ENCODE data around the gene NDUFC2.
"Not testable (repeated sequence)": the region's sequence is repeated elsewhere in the genome, so short reads cannot be mapped to it uniquely, and the experiment has no call there.

Gene NDUFC2

DNA sequence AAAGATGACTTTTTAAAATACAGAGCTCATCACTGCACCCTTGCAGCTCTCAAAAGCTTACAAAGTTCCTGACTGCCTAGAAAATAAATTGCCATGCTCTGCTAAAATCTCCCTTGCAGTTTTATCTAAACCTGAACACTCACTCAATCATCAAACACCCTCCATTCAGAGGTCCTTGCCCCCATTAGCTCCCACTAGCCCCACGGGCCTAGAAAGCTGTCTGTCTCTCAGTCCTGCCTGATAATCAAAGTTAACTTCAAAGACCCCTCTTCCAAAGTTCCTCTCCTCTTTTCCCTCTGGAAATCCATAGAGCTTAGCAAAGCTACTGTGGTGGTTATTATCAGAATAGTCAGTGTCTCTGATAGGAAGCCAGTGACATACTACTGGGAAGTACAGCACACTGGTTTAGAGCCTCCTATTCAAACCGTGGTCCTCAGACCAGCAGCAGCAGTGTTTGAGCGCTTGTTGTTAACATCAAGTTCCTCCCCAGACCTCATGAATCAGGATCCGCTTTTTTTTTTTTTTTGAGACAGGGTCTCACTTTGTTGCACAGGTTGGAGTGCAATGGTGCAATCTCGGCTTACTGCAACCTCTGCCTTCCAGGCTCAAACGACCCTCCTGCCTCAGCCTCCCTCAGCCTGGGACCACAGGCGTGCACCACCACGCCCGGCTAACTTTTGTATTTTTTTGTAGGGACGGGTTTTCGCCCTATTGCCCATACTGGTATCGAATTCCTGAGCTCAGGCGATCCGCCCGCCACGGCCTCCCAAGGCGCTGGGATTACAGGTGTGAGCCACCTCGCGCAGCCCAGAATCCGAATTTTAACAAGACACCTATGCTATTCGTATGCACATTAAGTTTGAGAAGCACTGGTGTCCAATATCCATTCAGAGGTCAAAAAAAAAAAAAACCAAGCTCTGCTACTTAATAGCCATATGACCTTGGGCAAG lies 1.2 kb downstream of the NDUFC2 start:
- DNase-seq, result no peak

DNA sequence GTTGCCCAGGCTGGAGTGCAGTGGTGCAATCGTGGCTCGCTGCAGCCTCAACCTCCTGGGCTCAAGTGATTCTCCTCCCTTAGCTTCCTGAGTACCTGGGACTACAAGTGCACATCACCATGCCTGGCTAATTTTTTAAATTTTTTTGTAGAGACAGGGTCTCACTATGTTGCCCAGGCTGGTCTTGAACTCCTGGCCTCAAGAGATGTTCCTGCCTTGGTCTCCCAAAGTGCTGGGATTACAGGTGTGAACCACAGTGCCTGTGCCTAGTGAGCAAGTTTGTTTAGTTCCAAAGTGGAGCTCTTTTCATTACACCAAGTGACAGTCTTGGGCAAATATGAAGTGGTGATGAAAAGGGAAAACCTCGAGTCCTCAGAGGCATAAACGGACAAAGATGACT lies 2.1 kb downstream of the NDUFC2 start:
- DNase-seq, result not testable (repeated sequence)

DNA sequence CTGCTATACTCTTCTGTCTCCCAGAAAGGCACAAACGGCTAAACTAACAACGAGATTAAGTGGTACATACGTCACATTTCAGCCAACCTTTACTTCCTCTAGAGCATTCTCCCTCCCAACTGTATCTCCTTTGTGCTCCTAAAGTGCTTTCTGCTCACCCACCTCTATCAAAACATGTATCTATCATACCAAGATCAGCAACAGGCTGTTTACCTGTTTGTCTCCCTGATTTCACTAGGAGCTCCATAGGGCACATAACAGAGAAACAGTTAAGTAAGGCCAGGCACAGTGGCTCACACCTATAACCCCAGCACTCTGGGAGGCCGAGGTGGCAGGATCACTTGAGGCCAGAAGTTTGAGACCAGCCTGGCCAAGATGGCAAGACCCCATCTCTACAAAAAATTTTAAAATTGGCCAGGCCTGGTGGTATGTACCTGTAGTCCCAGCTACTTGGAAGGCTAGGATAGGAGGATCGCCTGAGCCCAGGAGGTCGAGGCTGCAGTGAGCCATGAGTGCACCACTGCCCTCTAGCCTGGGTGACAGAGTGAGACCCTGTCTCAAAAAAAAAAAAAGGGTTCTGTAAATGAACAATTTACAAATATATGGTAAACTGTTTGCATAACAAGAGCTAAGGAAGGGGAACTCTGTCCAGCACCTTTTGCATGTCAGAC lies 2.8 kb downstream of the NDUFC2 start:
- no peak for DNase-seq

DNA sequence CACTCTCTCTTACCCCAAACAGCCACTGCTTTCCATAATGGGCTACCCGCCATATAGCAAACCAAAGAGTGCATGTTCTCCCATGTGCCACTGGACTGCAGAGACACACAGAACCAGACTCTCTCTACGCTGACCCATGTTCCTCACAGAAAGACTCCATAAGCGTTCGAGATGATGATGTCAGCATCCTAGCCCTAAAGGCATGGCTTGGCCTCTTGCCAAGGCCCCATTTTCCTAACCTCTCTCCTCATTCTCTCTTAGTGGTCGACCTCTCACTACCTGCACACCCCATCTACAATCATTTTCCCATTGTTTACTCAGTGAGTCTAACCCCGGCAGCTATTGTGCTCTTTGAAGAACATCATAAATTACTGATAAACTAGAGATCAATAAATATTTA lies 4.9 kb downstream of the NDUFC2 start:
- DNase-seq, result no peak

DNA sequence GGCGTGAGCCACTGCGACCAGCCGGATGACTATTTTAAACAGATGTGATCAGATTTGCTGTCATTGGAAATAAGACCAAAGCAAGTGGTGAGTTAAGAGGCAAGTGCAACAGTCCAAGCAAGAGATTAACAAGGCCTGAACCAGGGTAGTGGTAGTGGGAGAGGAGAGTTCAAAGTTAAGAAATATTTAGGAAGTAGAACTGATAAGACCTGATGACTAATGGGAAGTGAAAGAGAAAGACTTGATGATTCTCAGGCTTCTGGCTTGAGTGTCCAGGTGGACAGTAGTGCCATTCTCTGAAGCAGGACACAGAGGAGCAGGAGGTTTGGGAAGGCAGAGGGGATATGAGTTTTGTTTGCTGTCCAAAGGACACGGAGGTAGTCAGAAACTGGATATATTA lies 7.2 kb downstream of the NDUFC2 start:
- no peak for DNase-seq

DNA sequence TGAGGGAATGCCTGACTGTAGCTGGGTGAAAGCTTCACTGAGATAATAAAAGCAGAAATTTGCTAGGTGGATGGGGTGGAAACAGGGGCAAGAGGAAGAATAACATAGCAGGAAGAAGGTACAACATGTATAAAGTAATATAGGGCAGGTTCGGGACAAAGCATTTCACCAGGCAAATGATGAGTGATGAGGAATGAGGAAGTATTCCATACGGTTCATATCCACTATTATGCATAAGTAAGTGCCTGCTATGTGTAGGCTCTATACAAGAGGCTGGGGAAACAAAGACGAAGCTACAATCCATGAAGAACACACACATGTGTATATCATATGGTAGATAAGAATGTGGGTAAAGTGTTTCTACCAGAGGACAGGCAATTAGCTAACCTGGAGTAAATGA lies 7.9 kb downstream of the NDUFC2 start:
- no peak for DNase-seq

DNA sequence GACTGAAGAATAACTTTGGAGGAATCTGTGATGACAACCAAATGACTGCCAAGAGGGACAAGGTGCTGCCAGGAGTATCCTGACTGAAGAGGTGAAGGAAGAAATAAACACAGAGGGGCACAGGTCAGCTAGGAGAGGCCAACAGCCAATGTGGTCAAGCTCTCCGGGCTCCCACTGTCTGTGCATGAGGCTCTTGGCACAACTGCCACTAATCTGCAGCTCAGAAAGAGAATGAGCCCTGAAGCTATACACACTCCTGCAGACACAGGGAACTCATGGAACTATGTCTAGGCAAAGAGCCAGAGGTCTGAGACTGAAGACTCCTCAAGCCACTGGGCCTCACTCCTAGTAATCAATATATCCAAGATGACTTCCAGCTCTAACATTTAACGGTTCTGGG lies 9.0 kb downstream of the NDUFC2 start:
- DNase-seq, result no peak

DNA sequence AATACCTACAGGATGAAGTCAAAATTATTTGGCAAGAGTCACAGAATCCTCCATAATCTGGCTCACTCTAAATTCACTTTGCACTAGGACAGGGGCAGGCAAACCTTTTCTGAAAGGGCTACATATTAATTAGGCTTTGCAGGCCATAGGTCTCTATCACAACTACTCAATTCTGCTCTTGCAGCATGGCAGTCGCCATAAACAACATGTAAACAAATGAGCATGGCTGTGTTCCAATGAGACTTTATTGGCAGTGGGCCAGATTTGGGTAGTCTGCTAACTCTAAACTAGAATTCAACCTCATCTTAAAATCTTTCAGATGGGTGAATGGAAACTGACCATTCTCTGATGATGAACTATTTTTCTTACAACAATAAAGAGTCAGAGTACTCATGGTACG lies 10.2 kb downstream of the NDUFC2 start:
- no peak for DNase-seq

DNA sequence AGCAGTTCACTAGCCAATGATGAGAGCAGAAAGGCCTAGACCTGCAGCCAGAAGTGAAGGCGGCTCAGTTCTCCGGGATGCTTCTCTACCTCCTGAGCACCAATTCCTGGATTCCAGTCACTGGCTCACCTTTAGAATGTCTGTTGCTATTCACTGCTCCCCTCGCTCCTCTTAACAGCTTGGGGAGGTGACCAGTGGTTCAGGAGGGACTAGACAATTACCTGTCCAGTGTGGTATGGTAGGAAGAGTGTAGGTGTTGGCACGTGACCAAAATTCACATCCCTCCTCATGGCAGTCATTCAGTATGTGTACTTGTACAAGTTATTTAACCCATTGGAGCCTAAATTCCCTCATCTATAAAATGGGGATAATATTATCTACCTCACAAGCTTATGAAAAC lies 12.0 kb downstream of the NDUFC2 start:
- no peak for DNase-seq

DNA sequence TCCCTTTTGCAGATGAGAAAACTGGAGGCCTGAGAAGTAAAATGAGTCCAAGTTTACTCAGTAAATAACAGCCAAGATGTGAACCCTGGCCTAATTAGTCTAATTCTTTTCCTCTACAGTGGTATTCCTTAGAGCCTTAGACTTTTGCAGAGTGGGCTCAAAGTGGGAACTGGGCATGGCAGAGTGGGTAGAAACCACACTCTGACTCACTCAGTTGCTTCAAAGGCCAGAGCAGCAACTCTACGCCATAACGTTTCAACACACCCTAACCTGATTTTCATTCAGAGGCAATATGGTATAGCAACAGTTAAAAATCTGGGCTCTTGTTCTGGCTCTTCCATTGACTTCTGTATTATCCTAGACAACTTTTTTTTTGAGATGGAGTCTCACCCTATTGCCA lies 13.2 kb downstream of the NDUFC2 start:
- DNase-seq, result no peak

DNA sequence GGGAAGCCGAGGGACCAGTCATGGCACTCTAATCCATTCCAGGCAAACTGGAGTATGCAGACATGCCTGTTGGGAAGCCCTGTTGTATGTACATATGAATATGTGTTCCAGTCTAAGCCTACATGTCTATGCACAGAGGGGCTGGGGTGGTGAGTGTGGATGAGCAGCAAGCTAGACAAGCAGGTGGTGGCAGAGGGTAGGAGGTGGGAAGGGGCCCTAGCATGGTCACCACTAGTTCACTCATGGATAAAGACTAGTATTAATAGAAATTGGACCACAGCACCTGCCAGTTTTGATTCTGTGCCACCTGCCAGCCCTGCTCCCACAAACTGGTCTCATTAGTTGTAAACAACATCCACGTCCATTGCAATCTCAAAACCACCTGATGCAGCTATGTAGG lies 14.5 kb downstream of the NDUFC2 start:
- no peak for DNase-seq

DNA sequence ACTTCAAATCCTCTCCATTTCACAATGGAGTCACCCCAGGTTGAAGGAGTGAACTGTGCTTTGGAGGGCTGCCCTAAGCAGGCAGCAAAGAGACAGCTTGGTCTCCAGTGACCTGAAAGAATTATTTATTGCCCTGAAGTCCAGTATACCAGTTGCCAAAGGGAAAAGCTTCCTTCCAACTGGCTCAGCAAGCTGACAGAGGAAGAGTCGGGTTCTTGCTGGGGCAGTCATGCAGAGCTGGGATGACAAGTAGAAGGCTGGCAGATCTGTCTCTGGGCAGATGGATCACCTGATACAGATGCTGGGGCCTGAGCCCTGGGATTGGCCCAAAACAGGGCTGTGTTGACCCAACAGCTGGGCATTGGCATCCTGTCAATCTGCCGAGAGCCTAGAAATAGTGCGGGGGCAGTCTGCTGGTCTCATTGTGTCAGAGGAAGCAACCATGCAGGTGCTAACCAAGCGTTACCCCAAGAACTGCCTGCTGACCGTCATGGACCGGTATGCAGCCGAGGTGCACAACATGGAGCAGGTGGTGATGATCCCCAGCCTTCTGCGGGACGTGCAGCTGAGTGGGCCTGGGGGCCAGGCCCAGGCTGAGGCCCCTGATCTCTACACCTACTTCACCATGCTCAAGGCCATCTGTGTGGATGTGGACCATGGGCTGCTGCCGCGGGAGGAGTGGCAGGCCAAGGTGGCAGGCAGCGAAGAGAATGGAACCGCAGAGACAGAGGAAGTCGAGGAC lies 16.1 kb downstream of the NDUFC2 start, which contains the start of gene THRSP:
THRSP (plus strand) TSS at position 422 of the 742 bp plus-strand sequence; CDS start at position 443, 21 bp downstream.
- DNase-seq, result no peak

DNA sequence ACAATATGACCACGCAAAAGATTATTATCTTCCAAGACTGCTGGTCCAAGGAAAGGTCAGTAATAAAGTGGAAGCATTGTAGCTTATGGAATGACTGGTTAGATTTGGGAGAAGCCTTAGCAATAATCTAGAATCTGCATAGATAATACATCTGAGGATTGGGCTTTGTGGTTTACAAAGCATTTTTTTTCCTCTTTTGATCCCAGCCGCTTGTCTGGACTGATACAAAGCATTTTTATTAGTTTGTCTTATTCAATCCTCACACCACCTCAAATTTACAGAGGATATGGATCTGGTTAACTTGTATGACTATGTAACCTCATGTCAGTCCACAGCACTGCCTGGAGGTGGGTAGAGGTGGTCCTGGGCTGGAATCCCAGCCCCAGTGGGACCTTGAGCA lies 17.0 kb downstream of the NDUFC2 start:
- no peak for DNase-seq

DNA sequence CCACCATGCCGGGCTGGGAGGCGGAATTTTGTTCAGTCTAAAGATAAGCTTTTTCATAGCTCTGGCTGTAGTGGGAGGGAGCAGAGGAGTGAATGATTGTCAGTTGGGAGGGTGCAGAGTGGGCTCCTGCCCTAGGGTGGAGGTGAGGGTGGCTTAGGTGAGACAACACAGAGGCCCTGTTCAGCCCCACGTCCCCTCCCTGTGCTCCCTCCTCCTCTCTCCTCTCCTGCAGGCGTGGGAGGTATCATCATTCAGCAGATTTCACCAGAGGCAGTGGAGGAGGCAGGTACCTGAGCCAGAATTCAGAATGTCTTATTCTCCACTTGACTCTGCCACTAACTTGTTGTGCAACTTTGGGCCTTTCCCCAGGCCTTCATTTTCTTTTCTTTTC lies 17.7 kb downstream of the NDUFC2 start:
- no peak for DNase-seq

DNA sequence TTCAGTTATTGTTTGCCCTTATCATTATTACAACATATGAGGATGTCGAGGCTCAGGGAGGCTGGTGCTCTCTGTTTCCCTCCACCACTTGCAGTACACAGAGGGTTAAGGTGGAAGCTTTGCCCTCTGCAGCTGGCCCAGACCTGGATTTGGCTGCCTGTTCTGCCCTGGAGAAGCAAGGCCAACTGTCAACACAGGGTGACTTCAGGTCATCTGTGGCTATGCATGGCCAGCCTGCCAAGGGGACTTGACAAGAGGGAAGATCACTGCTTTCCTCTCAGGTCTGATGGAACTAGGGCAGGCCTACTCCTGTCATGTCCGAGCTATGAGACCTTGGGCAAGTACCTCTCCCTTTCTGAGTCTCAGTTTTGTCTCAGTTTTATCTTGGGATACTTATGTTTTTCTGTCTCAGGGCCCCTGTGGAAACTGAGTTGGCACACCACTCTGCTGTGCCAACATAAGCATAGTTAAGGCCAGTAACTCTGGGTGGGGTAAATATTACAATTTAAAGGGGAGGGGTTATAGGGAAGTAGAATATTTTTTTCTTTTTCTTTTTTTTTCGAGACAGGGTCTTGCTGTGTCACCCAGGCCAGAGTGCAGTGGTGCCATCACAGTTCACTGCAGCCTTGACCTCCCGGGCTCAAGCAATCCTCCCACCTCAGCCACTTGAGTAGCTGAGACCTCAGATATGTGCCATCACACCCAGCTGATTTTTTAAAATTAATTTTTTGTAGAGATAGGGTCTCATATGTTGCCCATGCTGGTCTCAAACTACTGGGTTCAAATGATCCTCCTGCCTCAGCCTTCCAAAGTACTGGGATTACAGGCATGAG lies 18.4 kb downstream of the NDUFC2 start:
- no peak for DNase-seq

DNA sequence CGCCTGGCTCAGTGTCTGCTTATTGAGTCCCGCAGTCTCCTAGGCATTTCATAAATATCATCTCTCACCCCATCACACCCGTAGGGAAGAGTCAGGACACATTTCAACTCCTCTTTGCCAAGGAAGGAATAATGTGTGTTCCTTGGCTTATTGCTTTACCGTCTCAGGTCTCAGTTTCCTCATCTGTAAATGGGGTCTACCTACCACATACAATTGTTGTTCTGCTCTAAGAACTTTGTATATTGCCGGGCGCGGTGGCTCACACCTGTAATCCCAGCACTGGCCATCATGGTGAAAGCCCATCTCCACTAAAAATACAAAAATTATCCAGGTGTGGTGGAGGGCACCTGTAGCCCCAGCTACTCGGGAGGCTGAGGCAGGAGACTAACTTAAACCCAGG lies 19.1 kb downstream of the NDUFC2 start:
- DNase-seq, result no peak

DNA sequence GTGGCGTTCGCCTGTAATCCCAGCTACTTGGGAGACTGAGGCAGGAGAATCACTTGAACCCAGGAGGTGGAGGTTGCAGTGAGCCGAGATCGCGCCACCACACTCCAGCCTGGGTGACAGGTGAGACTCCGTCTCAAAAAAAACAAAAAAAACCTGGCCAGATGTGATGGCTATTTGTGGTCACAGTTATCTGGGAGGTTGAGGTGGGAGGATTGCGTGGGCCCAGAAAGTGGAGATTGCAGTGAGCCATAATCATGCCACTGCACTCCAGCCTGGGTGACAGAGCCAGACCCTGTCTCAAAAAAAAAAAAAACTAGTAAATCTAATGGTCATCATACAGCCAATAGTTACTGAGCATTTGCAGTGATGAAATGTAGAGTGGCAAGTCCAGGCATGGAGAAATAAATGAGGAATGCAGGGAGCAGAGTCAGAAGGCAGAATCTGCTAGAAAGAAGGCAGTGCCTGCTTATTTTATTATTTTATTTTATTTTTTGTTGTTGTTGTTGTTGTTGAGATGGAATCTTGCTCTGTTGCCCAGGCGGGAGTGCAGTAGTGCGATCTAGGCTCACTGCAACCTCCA lies 19.8 kb downstream of the NDUFC2 start:
- DNase-seq, result not testable (repeated sequence)

DNA sequence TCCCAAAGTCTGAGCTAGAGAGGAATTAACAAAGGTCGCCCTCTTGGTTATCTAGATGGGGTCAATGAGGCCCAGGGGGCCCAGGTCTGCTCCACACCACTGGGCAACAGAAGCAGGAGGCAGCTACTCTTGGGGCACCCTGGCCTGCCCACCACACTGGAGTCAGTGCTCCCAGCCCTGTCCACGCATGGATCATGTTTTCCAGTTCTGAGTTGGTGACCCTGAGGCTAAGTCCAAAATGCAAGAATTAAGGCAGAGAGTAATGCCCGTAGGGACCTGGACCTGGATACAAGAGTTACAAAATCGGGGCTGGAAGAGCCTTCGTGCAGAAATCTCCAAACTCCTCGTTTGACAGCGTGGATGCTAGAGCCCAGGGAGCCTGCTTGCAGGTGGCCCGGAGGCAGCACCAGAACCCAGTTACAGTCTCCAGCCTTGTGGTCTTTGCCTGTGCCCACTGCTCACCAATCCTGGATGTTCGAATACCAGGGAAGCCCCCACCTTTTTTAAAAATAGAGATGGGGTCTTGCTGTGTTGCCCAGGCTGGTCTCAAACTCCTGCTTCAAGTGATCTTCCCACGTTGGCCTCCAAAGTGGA lies 22.1 kb downstream of the NDUFC2 start:
- no peak for DNase-seq

DNA sequence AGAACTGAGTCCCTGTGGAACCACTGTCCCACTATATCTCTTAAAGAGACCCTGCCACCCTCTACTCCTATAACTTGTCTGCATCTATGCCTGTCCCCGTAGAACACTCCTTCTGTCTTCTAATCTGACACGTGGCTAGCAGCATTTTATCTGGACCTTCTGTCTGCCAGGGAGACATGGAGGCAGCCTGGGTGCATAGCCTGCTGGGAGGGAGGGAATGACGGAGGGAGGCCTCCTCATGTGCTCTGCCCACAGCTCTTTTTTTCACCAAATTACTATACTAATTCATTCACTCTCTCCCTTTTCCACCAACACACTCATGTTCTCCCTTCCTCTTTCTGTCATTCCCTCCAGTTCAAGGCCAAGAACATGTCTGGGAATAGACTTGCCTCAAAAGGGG lies 23.6 kb downstream of the NDUFC2 start:
- no peak for DNase-seq

DNA sequence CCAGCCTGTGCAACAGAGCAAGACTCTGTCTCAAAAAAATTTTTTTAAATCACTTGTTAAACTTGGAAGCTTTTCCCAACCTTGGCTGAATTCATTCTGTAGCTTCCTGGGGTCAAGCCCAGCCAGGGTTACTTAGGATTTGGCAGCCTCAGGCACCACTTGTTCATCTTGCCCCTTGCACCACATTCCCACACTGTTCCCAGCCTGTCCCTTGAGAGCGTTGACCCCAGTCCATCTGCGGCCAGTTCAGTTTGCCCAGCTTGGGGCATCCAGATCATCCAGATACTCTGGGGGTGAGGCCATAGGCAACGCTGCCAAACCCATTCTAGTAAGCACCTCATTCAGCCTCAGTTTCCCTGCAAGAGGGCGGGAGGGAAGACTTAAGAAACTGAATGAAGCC lies 24.7 kb downstream of the NDUFC2 start:
- DNase-seq, result no peak

DNA sequence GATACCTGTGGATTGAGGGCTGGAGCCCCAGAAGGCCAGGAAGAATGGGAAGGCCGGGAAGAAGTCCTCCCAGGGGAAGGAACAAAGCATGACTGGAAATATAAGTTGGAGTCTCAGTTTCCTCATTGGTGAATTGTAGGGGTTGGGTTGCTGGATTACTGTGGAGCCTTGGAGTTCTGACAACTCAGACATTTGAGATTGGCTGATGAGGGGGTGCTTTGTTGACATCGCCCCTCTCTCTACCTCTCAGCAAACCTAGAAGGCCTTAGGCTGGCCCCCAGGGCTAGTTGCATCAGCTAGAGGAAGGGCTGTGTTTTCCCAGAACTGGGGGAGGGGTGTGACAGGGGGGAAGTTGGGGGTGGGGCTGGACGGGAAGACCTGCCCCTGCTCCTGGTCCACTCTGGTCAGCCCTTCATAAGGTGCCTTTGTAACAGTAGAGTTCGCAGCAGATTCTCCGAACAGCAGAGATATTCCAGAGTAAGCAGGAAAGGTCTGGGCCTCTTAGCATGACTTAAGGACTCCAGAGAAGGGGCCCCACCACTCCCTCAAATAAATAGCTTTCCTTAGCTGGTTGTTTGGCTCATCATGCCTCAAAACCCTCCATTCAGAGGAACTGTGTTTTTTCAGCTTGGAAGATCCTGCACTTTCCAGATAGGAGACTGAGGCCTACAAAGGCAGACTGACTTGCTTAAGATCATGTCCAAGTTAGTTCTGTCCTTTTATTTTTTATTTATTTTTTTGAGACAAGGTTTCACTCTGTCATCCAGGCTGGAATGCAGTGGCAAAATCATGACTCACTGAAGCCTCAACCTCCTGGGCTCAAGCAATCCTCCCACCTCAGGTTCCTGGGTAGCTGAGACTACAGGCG lies 28.5 kb downstream of the NDUFC2 start:
- no peak for DNase-seq
